Left forelimb (tissue), 1 donor: ENCODE measurements around the gene PDE4D.
"Not testable (repeated sequence)": the region's sequence is repeated elsewhere in the genome, so short reads cannot be mapped to it uniquely, and the experiment has no call there.

ENCODE experiments used
- DNase-seq: peaks from one replicate; pipeline ENCODE4 v3.0.0-alpha.2; 2018; ENCODE audit warnings: low spot score

Gene PDE4D

GRCh38 chr5:58969253-58969652 is 924.3 kb downstream of the PDE4D start:
- no peak for DNase-seq

- DNase-seq = no peak
These were observed 925.2 kb downstream of the PDE4D start for GRCh38 chr5:58968350-58968749.

- DNase-seq = no peak
These were observed 925.8 kb downstream of the PDE4D start for GRCh38 chr5:58967597-58968281.

- DNase-seq = no peak
These were observed 927.7 kb downstream of the PDE4D start for GRCh38 chr5:58965677-58966414.

- no peak for DNase-seq
These were observed 929.7 kb downstream of the PDE4D start for GRCh38 chr5:58963821-58964220.

GRCh38 chr5:58963361-58963760 is 930.2 kb downstream of the PDE4D start:
- DNase-seq = no peak

- DNase-seq = no peak
These were observed 931.8 kb downstream of the PDE4D start for GRCh38 chr5:58961631-58962280.

- no peak for DNase-seq
These were observed 934.8 kb downstream of the PDE4D start for GRCh38 chr5:58958701-58959100.

GRCh38 chr5:58953218-58953617 is 940.3 kb downstream of the PDE4D start:
- not testable (repeated sequence) for DNase-seq

GRCh38 chr5:58950224-58950623 is 943.3 kb downstream of the PDE4D start:
- DNase-seq = no peak

GRCh38 chr5:58946230-58946629 is 947.3 kb downstream of the PDE4D start:
- no peak for DNase-seq

GRCh38 chr5:58944221-58944620 is 949.3 kb downstream of the PDE4D start:
- no peak for DNase-seq

- DNase-seq = no peak
These were observed 953.1 kb downstream of the PDE4D start for GRCh38 chr5:58940446-58940845.

- no peak for DNase-seq
These were observed 953.9 kb downstream of the PDE4D start for GRCh38 chr5:58939664-58940063.

- no peak for DNase-seq
These were observed 954.7 kb downstream of the PDE4D start for GRCh38 chr5:58938563-58939424.

- no peak for DNase-seq
These were observed 956.4 kb downstream of the PDE4D start for GRCh38 chr5:58937031-58937681.

GRCh38 chr5:58934629-58935097 is 958.9 kb downstream of the PDE4D start:
- DNase-seq = no peak

- DNase-seq = no peak
These were observed 959.5 kb downstream of the PDE4D start for GRCh38 chr5:58933891-58934628.

GRCh38 chr5:58932057-58932612 is 961.4 kb downstream of the PDE4D start:
- DNase-seq = no peak

- no peak for DNase-seq
These were observed 963.0 kb downstream of the PDE4D start for GRCh38 chr5:58930520-58930919.
